GM20431 (cell line): ENCODE data around the gene C1QTNF1.

Experiments used
- in situ Hi-C: fragments of 300-500 bp; cut with MseI, MboI; formaldehyde crosslinking; loops from one replicate; pipeline ENCODE4 v1.15.0; 2020; ENCODE audit warnings: low sequenced_read_pairs; ENCODE audit not compliant: unreplicated experiment

The C1QTNF1 gene

GRCh38 chr17:79023886-79024771, at the start of gene C1QTNF1:
C1QTNF1 (plus strand) TSS chr17:79024169; CDS start chr17:79043969, 19,800 bp downstream.
- in situ Hi-C loops, result no loop called here

- in situ Hi-C loops, result loop anchor here (5.0 to 25.0 kb wide), 2 partner anchors 113 to 488 kb away; no protein-coding TSS in a partner anchor
Observed at GRCh38 chr17:78974635-78975591, 49.1 kb upstream of the C1QTNF1 start.

GRCh38 chr17:78976907-78977680, 46.9 kb upstream of the C1QTNF1 start:
- in situ Hi-C loops, result no loop called here

GRCh38 chr17:78977681-78977943, 46.4 kb upstream of the C1QTNF1 start:
- in situ Hi-C loops, result no loop called here

- in situ Hi-C loops, result no loop called here
Observed at GRCh38 chr17:78977997-78978973, 45.7 kb upstream of the C1QTNF1 start.

- in situ Hi-C loops, result no loop called here
Observed at GRCh38 chr17:78979780-78980623, 44.0 kb upstream of the C1QTNF1 start, which contains the start of gene LGALS3BP. LGALS3BP (minus strand) TSS chr17:78979923; CDS start chr17:78977191, 2,732 bp downstream.

GRCh38 chr17:78980624-78980972, 43.4 kb upstream of the C1QTNF1 start:
- in situ Hi-C loops, result no loop called here

- in situ Hi-C loops, result no loop called here
Observed at GRCh38 chr17:78981010-78981888, 42.7 kb upstream of the C1QTNF1 start.

- in situ Hi-C loops, result no loop called here
Observed at GRCh38 chr17:78985395-78985794, 38.6 kb upstream of the C1QTNF1 start.

GRCh38 chr17:78986048-78986648, 37.8 kb upstream of the C1QTNF1 start:
- in situ Hi-C loops, result no loop called here

- in situ Hi-C loops, result no loop called here
Observed at GRCh38 chr17:78986649-78987328, 37.2 kb upstream of the C1QTNF1 start.

- in situ Hi-C loops, result no loop called here
Observed at GRCh38 chr17:78988152-78988551, 35.8 kb upstream of the C1QTNF1 start.

GRCh38 chr17:78990349-78991016, 33.5 kb upstream of the C1QTNF1 start:
- in situ Hi-C loops, result no loop called here

- in situ Hi-C loops, result no loop called here
Observed at GRCh38 chr17:78991017-78991738, 32.8 kb upstream of the C1QTNF1 start.

- in situ Hi-C loops, result no loop called here
Observed at GRCh38 chr17:78991906-78992532, 31.9 kb upstream of the C1QTNF1 start.
